WTC11 (cell line): ENCODE results near the gene DAND5. TPM values are rescaled to one million over a fixed set of nuclear protein-coding genes. Genes with fewer than 3 reads are reported as not detected.
A peak's percentile ranks its signal among the peaks of the same experiment; 100 is the strongest.

ENCODE experiments used
- ATAC-seq: fragments of 200-7000 bp; cut with Tn5 transposase; 2 replicates; pipeline ENCODE4 v1.10.0; 2021; ENCODE audit warnings: mild to moderate bottlenecking, moderate library complexity
- CTCF ChIA-PET: fragments of 300-600 bp; sonication (Branson Sonifier 250); formaldehyde crosslinking; loops from one replicate; lab custom pipeline; 2021; ENCODE audit warnings: antibody characterized with exemption; lab: Charles Lee
- POLR2A ChIA-PET: fragments of 350-600 bp; sonication (Branson Sonifier 250); formaldehyde crosslinking; loops from one replicate; lab custom pipeline; 2021; ENCODE audit warnings: antibody characterized with exemption; lab: Charles Lee
- DNase-seq: peaks from one replicate; pipeline ENCODE4 v3.0.0; 2021; ENCODE audit warnings: low spot score
- H3K27ac Mint-ChIP-seq: 2 replicates; pipeline ENCODE4 v1.8.0; 2021; ENCODE audit warnings: mixed read lengths
- H3K27me3 Mint-ChIP-seq: 2 replicates; pipeline ENCODE4 v1.8.0; 2021; ENCODE audit warnings: low read depth, mild to moderate bottlenecking, moderate library complexity, mixed read lengths
- H3K36me3 Mint-ChIP-seq: 2 replicates; pipeline ENCODE4 v1.8.0; 2021; ENCODE audit warnings: mixed read lengths
- H3K4me1 Mint-ChIP-seq: 2 replicates; pipeline ENCODE4 v1.8.0; 2022; ENCODE audit warnings: mixed read lengths
- H3K4me3 Mint-ChIP-seq: 2 replicates; pipeline ENCODE4 v1.8.0; 2021; ENCODE audit warnings: mild to moderate bottlenecking, moderate library complexity, mixed read lengths
- H3K9me3 Mint-ChIP-seq: 2 replicates; pipeline ENCODE4 v1.8.0; 2021; ENCODE audit warnings: mixed read lengths
- CBFB ChIP-seq: sonication (generic); formaldehyde crosslinking; IDR thresholded peaks from 2 replicates; pipeline ENCODE4 v1.8.1; 2022; ENCODE audit warnings: mild to moderate bottlenecking, low read depth, missing genetic modification reagents
- CREM ChIP-seq: sonication (generic); formaldehyde crosslinking; IDR thresholded peaks from 2 replicates; pipeline ENCODE4 v1.8.1; 2022; ENCODE audit warnings: mild to moderate bottlenecking, missing genetic modification reagents, moderate library complexity
- CTCF ChIP-seq: fragments of 200-600 bp; IDR thresholded peaks from 2 replicates; pipeline ENCODE4 v1.8.0; 2022; ENCODE audit warnings: antibody characterized with exemption
- EMX1 ChIP-seq: fragments of 250-450 bp; sonication (Bioruptor Pico); IDR thresholded peaks from 2 replicates; pipeline ENCODE4 v1.8.0; 2021; ENCODE audit warnings: mild to moderate bottlenecking
- IRF1 ChIP-seq: sonication (generic); formaldehyde crosslinking; IDR thresholded peaks from 2 replicates; pipeline ENCODE4 v1.8.0; 2023; ENCODE audit warnings: missing genetic modification reagents
- JUN ChIP-seq: sonication (generic); formaldehyde crosslinking; IDR thresholded peaks from 2 replicates; pipeline ENCODE4 v1.8.0; 2023; ENCODE audit warnings: mild to moderate bottlenecking, missing genetic modification reagents
- MLX ChIP-seq: sonication (generic); formaldehyde crosslinking; IDR thresholded peaks from 2 replicates; pipeline ENCODE4 v1.8.1; 2023; ENCODE audit warnings: mild to moderate bottlenecking, missing genetic modification reagents, moderate library complexity
- SMAD3 ChIP-seq: sonication (generic); formaldehyde crosslinking; IDR thresholded peaks from 2 replicates; pipeline ENCODE4 v1.8.0; 2022; ENCODE audit warnings: missing genetic modification reagents, mild to moderate bottlenecking, borderline replicate concordance
- SOX15 ChIP-seq: fragments of 250-450 bp; sonication (Bioruptor Pico); IDR thresholded peaks from 2 replicates; pipeline ENCODE4 v1.9.0; 2021; ENCODE audit warnings: mild to moderate bottlenecking
- USF2 ChIP-seq: sonication (generic); formaldehyde crosslinking; IDR thresholded peaks from 2 replicates; pipeline ENCODE4 v1.8.1; 2023; ENCODE audit warnings: mild to moderate bottlenecking, missing genetic modification reagents, moderate library complexity
- ZBTB21 ChIP-seq: sonication (generic); formaldehyde crosslinking; IDR thresholded peaks from 2 replicates; pipeline ENCODE4 v1.8.1; 2023; ENCODE audit warnings: mild to moderate bottlenecking, missing genetic modification reagents, borderline replicate concordance
- ZNF219 ChIP-seq: sonication (generic); formaldehyde crosslinking; IDR thresholded peaks from 2 replicates; pipeline ENCODE4 v1.8.0; 2023; ENCODE audit warnings: missing genetic modification reagents, mild to moderate bottlenecking, borderline replicate concordance
- ZNF263 ChIP-seq: sonication (generic); formaldehyde crosslinking; IDR thresholded peaks from 2 replicates; pipeline ENCODE4 v1.8.1; 2022; ENCODE audit warnings: low read depth, mild to moderate bottlenecking, moderate library complexity, missing genetic modification reagents
- ZNF396 ChIP-seq: fragments of 250-450 bp; sonication (Bioruptor Pico); IDR thresholded peaks from 2 replicates; pipeline ENCODE4 v1.8.0; 2021; ENCODE audit warnings: mild to moderate bottlenecking, moderate library complexity, borderline replicate concordance
- ZNF512 ChIP-seq: sonication (generic); formaldehyde crosslinking; IDR thresholded peaks from 2 replicates; pipeline ENCODE4 v1.8.1; 2022; ENCODE audit warnings: missing genetic modification reagents, borderline replicate concordance
- ZNF671 ChIP-seq: fragments of 250-450 bp; sonication (Bioruptor Pico); IDR thresholded peaks from 2 replicates; pipeline ENCODE4 v1.8.0; 2021; ENCODE audit warnings: mild to moderate bottlenecking
- total RNA-seq: library from RNA; stranded (reverse); gene quantifications from 3 replicates; pipeline ENCODE4 v1.2.3, GENCODE V29; 2021

Gene DAND5
- total RNA-seq, 1 experiment from 2014 or later: 0.22 TPM

GRCh38 chr19:13018035-13018914 lies 48.9 kb downstream of the DAND5 start:
- ATAC-seq: no peak
- Mint-ChIP-seq H3K9me3 (no peaks in the 10 kb centered on the region), H3K4me3 (peak overlapping the region; percentile 51), H3K27me3 (peaks cover 100% of the 10 kb centered on the region), H3K36me3 (no peaks in the 10 kb centered on the region), H3K4me1 (peaks cover 82% of the 10 kb centered on the region)
- TF ChIP-seq ZBTB21 (CRISPR knock-in tag) (no peak), SMAD3 (CRISPR knock-in tag) (no peak), MLX (CRISPR knock-in tag) (no peak), CBFB (CRISPR knock-in tag) (no peak), ZNF263 (no peak), IRF1 (CRISPR knock-in tag) (no peak), CREM (CRISPR knock-in tag) (no peak), ZNF219 (CRISPR knock-in tag) (no peak), USF2 (CRISPR knock-in tag) (no peak), ZNF671 (no peak), ZNF396 (CRISPR knock-in tag) (no peak), SOX15 (CRISPR knock-in tag) (no peak), CTCF (no peak), EMX1 (CRISPR knock-in tag) (no peak)
- TF ChIP-seq, all 79 proteins: peak for 0
- DNase-seq: peak; percentile 46
- CTCF ChIA-PET: interaction anchor here (1.1 to 2.5 kb wide), 7 partner anchors 9 to 76 kb away, joined by 3 to 13 read pairs (median 8); no protein-coding TSS in a partner anchor
- POLR2A ChIA-PET: no interaction called here
- no peak overlapping the region for H3K27ac Mint-ChIP-seq

- no peak for ATAC-seq
- POLR2A ChIA-PET: no interaction called here
- no peak for TF ChIP-seq JUN (CRISPR knock-in tag)
- peak; percentile 43; the same call in 1 of the 2 replicates for TF ChIP-seq ZNF512 (CRISPR knock-in tag)
- TF ChIP-seq, all 79 proteins: peak for 1
- H3K4me3 Mint-ChIP-seq: no peak overlapping the region
- H3K27ac Mint-ChIP-seq: no peak overlapping the region
- peaks cover 81% of the 10 kb centered on the region for H3K4me1 Mint-ChIP-seq
- no peaks in the 10 kb centered on the region for H3K36me3 Mint-ChIP-seq
- DNase-seq: no peak
- H3K9me3 Mint-ChIP-seq: no peaks in the 10 kb centered on the region
- H3K27me3 Mint-ChIP-seq: peaks cover 100% of the 10 kb centered on the region
- CTCF ChIA-PET: interaction anchor here (0.6 kb wide), 1 partner anchor 15 kb away, joined by 3 read pairs; no protein-coding TSS in a partner anchor
Measured at GRCh38 chr19:13019332-13019731, 50.0 kb downstream of the DAND5 start.
